Tibial nerve (tissue), 4 donors: ENCODE results near the gene SIX2. TPM values are rescaled to one million over a fixed set of nuclear protein-coding genes. Genes with fewer than 3 reads are reported as not detected.

Source experiments
- DNase-seq, 2 donors: peaks; one replicate each; pipeline ENCODE4 v3.0.0-alpha.2; 2019; ENCODE audit warnings: low spot score in 2 of 2
- H3K27ac ChIP-seq, 4 donors: fragments of 200-600 bp; sonication (generic) in 3 of 4; one replicate each; pipeline ENCODE4 v1.5.1; 2017 to 2019; ENCODE audit warnings: mild to moderate bottlenecking in 1 of 4
- H3K27me3 ChIP-seq, 2 donors: fragments of 200-600 bp; sonication (generic) in 1 of 2; one replicate each; pipeline versions ENCODE4 v1.5.1 to v1.6.0; 2017 to 2019
- H3K36me3 ChIP-seq, 3 donors: fragments of 200-600 bp; sonication (generic); one replicate each; pipeline ENCODE4 v1.5.1; 2018 to 2019
- H3K4me1 ChIP-seq, 4 donors: fragments of 200-600 bp; sonication (generic) in 3 of 4; one replicate each; pipeline ENCODE4 v1.5.1; 2017 to 2019
- H3K4me3 ChIP-seq, 4 donors: fragments of 200-600 bp; sonication (generic) in 3 of 4; one replicate each; pipeline ENCODE4 v1.5.1; 2017 to 2019; ENCODE audit warnings: mild to moderate bottlenecking in 1 of 4, moderate library complexity in 1 of 4
- H3K9me3 ChIP-seq, 4 donors: fragments of 200-600 bp; sonication (generic) in 3 of 4; one replicate each; pipeline ENCODE4 v1.5.1; 2017 to 2019
- CTCF ChIP-seq, 5 experiments: fragments of 200-600 bp in 3 of 5; fragments of 450-650 bp in 2 of 5; sonication (generic) in 3 of 5; IDR thresholded peaks; one replicate each; pipeline ENCODE4 v1.5.1; 2016 to 2019; ENCODE audit warnings: antibody characterized with exemption in 5 of 5, mild to moderate bottlenecking in 3 of 5, moderate library complexity in 2 of 5
- EP300 ChIP-seq, 2 donors: sonication (generic); formaldehyde crosslinking; IDR thresholded peaks; one replicate each; pipeline ENCODE4 v1.6.1; 2017; ENCODE audit warnings: antibody characterized with exemption in 2 of 2, mild to moderate bottlenecking in 1 of 2
- POLR2A ChIP-seq, 2 donors: fragments of 450-650 bp; IDR thresholded peaks; one replicate each; pipeline ENCODE4 v1.6.1; 2017; ENCODE audit warnings: antibody characterized with exemption in 2 of 2, mild to moderate bottlenecking in 2 of 2, moderate library complexity in 2 of 2
- WGBS, 2 donors: methylation state at CpG; one replicate each; pipeline ENCODE4 v1.1.5; 2018; 5-methylcytosine and 5-hydroxymethylcytosine counted together
- total RNA-seq, 4 donors: library from RNA; depleted of rRNA; stranded (reverse); fragments of >200 nt; gene quantifications; one replicate each; pipeline ENCODE4 v1.1.0, GENCODE V29; 2016

Gene SIX2
- total RNA-seq, 4 donors from 2014 or later: 0.87 to 4.9 (median 2.5) TPM

- WGBS, 2 donors: 85 to 86% methylated on average over 5 of the region's 5 CpGs
- peaks cover 0 to 33% of the 10 kb centered on the region in 2 donors for H3K27me3 ChIP-seq
These were observed 48.4 kb downstream of the SIX2 start for GRCh38 chr2:44960871-44961270.

GRCh38 chr2:44959855-44960254 is 49.4 kb downstream of the SIX2 start:
- WGBS, 2 donors: 57 to 62% methylated on average over 6 of the region's 6 CpGs
- Histone ChIP-seq H3K27ac (no peak overlapping the region), H3K27me3 (peaks cover 0 to 36% of the 10 kb centered on the region in 2 donors), H3K4me3 (no peak overlapping the region), H3K4me1 (peaks cover 0 to 14% (median 9%) of the 10 kb centered on the region in 4 donors), H3K36me3 (no peaks in the 10 kb centered on the region), H3K9me3 (no peaks in the 10 kb centered on the region)
- no peak for TF ChIP-seq CTCF (IDR thresholded peaks at IDR 0.05)
- no peak for TF ChIP-seq POLR2A (IDR thresholded peaks at IDR 0.05)
- no peak for TF ChIP-seq EP300 (IDR thresholded peaks at IDR 0.05)
- no peak for DNase-seq

More at GRCh38 chr2:44960871-44961270, 48.4 kb downstream of the SIX2 start:
- Histone ChIP-seq H3K4me1 (peaks cover 0 to 11% (median 3%) of the 10 kb centered on the region in 4 donors), H3K27ac (no peak overlapping the region), H3K9me3 (no peaks in the 10 kb centered on the region), H3K4me3 (no peak overlapping the region), H3K36me3 (no peaks in the 10 kb centered on the region)
- no peak for DNase-seq
- TF ChIP-seq POLR2A (IDR thresholded peaks at IDR 0.05) (no peak), CTCF (IDR thresholded peaks at IDR 0.05) (no peak), EP300 (IDR thresholded peaks at IDR 0.05) (no peak)

GRCh38 chr2:44957656-44958327 is 51.5 kb downstream of the SIX2 start:
- Histone ChIP-seq H3K27me3 (peaks cover 3 to 45% of the 10 kb centered on the region in 2 donors), H3K36me3 (no peaks in the 10 kb centered on the region), H3K4me3 (no peak overlapping the region), H3K4me1 (peaks cover 0 to 27% (median 14%) of the 10 kb centered on the region in 4 donors), H3K9me3 (no peaks in the 10 kb centered on the region), H3K27ac (no peak overlapping the region)
- WGBS, 2 donors: 84 to 88% methylated on average over 6 of the region's 6 CpGs
- TF ChIP-seq POLR2A (IDR thresholded peaks at IDR 0.05) (no peak), CTCF (IDR thresholded peaks at IDR 0.05) (no peak), EP300 (IDR thresholded peaks at IDR 0.05) (no peak)
- no peak for DNase-seq

- Histone ChIP-seq H3K27ac (no peak overlapping the region), H3K36me3 (no peaks in the 10 kb centered on the region), H3K4me1 (peaks cover 0 to 37% (median 20%) of the 10 kb centered on the region in 4 donors), H3K4me3 (no peak overlapping the region), H3K9me3 (no peaks in the 10 kb centered on the region), H3K27me3 (peaks cover 3 to 54% of the 10 kb centered on the region in 2 donors)
- WGBS, 2 donors: 52 to 59% methylated on average over 1 of the region's 1 CpG
- no peak for DNase-seq
- TF ChIP-seq CTCF (IDR thresholded peaks at IDR 0.05): no peak
- TF ChIP-seq EP300 (IDR thresholded peaks at IDR 0.05): no peak
- TF ChIP-seq POLR2A (IDR thresholded peaks at IDR 0.05): no peak
These were observed 52.4 kb downstream of the SIX2 start for GRCh38 chr2:44956843-44957242.

GRCh38 chr2:44955593-44956392 is 53.5 kb downstream of the SIX2 start:
- TF ChIP-seq EP300 (IDR thresholded peaks at IDR 0.05) (no peak), POLR2A (IDR thresholded peaks at IDR 0.05) (no peak), CTCF (IDR thresholded peaks at IDR 0.05) (peak; percentile 82 to 90 (median 87))
- peak; percentile 22 to 44 for DNase-seq
- no peaks in the 10 kb centered on the region for H3K36me3 ChIP-seq
- peaks cover 0 to 39% (median 22%) of the 10 kb centered on the region in 4 donors for H3K4me1 ChIP-seq
- no peaks in the 10 kb centered on the region for H3K9me3 ChIP-seq
- H3K4me3 ChIP-seq: peak overlapping the region in 2 of 4 donors; percentile 20
- 12% methylated on average over 19 to 22 of the region's 38 CpGs for WGBS, 2 donors
- no peak overlapping the region for H3K27ac ChIP-seq
- peaks cover 3 to 65% of the 10 kb centered on the region in 2 donors for H3K27me3 ChIP-seq
